CD4-positive, alpha-beta T cell treated with Interleukin-1 beta for 1 hour (primary cell): ENCODE measurements around the gene SPATA21.
"Not testable (repeated sequence)": the region's sequence is repeated elsewhere in the genome, so short reads cannot be mapped to it uniquely, and the experiment has no call there.

Source experiments
- DNase-seq, 2 donors: peaks; one replicate each; pipeline ENCODE4 v3.0.0-alpha.2; 2020 to 2022

SPATA21 gene

GRCh38 chr1:16376971-16377370 is 60.3 kb downstream of the SPATA21 start:
- no peak for DNase-seq

DNA sequence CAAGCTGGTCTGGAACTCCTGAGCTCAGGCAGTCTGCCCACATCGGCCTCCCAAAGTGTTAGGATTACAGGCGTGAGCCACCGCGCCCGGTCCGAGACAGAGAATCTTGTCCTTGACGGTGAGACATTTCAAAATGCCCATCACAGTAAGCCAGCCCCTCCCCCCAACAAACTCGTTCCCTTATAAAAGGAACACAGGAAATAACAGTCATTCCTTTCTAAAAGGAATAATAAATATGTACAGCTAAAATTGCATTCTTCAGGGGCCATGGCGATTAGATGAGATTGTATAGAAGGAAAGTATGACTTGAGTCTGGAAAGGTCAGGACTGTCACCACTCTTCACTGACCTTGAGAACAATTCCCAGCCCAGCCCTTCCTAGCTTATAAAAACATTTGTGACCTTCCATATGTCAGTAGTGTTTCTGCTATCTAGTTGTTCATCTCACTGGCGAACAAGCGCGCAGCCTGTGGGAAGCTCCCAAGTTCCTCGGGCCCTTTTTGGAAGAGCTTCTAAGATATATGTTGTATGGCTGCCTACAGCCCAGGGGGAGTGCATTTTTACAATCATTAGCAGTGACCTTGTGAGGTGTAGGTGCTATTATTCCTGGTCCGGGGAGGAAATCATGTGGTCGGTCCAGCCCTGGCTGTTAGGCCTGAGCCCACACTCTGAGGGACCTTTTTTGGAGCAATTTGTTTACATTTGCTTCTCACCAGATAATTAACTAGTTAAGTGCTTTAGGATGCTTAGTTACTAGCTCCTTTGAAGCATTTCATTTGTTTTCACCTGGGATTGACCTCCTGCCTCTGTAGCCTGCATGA is 61.5 kb downstream of the SPATA21 start:
- DNase-seq = no peak

DNA sequence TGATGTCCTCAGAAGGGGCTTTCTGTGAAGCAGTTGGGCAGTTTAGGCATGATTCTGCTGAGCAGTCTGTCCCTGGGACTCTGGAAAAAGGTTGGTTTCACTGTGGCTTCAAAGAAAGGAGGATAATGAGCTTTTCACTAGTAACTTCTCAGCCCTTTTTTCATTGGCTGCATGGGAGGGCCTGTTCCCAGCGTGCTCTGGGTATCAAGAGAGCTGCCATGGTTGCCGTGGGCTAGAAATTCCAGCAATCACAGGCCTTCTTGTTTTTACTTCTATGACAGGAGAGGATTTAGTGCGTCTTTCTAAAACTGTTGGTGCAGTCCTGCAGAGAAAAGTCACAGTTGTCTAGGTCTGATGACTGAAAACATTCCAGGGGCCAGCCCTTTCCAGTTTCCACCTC is 63.0 kb downstream of the SPATA21 start:
- DNase-seq = no peak

- DNase-seq = no peak
Observed at GRCh38 chr1:16372535-16373285, 64.5 kb downstream of the SPATA21 start.

GRCh38 chr1:16371725-16372124 is 65.5 kb downstream of the SPATA21 start:
- DNase-seq = peak in 1 of 2 donors; percentile 42

DNA sequence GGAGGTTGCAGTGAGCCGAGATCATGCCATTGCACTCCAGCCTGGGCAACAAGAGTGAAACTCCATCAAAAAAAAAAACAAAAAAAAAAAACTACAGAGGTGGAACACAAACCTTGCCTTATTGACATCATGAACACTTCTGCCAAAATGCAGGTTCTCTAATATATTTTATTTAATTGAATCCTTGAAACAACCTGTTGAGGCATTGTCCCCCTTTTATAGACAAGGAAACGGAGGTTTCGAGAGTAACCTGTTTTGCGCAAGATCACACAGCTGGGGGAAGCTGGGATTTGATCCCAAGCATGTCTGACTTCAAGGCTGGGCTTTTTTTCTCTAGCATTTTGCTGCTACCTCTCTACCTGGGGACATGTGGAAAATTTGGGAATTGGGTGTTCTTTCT is 67.4 kb downstream of the SPATA21 start:
- no peak for DNase-seq

GRCh38 chr1:16367968-16368890 is 69.0 kb downstream of the SPATA21 start:
- DNase-seq = peak in 1 of 2 donors; percentile 29

DNA sequence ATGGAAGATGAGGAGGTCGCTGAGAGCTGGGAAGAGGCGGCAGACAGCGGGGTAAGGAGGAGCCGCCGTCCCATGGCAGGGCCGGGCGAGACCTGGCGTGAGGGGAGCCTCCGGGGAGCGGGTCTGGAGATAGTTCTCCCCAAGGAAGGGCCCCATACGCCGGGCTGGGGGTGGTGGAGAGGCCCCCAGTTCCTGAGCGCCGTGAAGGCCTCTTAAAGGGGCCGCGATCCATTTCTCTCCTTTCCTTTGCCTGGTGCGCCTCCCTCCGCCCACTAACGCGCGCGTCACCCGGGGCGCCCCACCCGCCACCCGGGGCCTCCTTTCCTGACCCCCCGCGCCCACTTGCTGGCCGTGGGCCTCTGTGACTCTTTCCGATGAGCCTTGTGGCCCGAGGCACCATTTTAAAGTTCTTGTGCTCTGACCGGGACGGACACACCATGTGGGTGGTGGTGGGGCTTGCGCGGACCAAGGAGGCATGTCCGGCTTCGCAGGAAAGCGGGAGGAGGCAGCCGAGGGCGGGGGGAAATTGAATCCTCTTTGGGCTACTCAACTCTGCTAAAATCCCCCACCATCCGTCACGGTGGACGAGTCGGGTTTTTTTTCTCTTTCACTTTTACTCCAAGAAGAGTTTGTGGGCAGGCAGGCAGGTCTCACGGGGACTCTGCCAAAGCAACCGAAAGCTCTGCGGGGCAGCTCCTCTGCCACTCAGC is 69.8 kb downstream of the SPATA21 start:
- peak; percentile 88 for DNase-seq

DNA sequence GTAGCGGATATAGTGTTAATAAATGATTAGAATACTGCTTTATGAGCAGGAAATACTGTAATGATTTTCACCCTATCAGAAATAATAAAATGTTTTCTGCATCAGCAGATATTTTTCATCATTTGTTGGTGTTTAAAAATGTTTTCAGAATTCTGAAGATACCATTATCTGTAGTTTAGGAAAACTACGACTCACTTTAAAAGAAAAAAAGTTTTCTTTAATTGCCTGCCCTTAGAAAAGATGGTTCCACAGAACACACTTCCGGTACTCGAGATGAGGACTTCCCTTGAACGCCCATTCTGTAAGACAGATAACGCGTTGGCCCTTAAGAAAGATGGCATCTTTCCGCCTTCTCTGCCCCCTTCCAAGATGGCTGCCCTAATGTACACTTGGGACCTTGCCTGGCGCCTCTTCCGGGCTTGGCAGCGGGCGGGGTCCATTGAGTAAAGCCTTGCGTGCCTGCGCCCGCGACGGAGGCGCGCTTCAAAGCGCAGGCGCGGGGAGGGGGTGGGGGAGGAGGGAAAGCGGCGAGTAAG is 70.4 kb downstream of the SPATA21 start, which contains the start of gene SZRD1:
TSS of gene SZRD1 (plus strand) at position 521 of the 536 bp plus-strand sequence. CDS start 16 bp downstream, outside the sequence.
- peak; percentile 99 for DNase-seq

DNA sequence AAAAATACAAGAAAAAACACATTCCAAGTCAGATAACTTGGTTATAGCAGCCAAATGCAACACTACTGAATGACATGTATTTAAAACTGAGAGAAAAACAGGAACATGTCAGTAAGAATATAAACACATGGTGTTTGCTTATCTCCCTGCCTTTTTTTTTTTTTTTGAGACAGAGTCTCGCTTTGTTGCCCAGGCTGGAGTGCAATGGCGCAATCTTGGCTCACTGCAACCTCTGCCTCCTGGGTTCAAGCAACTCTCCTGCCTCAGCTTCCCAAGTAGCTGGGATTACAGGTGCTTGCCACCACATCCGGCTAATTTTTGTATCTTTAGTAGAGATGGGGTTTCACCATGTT is 72.1 kb downstream of the SPATA21 start:
- DNase-seq = not testable (repeated sequence)

DNA sequence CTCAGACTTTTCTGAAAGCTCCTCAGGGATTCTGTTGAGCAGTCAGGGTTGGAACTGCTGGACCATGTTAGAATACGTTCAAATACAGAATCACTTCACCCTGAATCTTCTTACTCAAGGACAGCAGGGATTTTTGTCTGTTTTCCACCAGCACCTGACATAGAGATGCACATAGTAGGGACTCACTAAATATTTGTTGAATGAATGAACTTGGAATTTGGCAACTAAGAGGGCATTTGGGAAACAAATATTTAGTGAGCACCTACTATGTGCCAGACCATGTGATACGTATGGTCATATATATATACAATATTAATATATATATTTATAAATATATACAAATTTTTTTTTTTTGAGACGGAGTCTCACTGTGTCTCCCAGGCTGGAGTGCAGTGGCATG is 80.4 kb downstream of the SPATA21 start:
- DNase-seq = no peak

DNA sequence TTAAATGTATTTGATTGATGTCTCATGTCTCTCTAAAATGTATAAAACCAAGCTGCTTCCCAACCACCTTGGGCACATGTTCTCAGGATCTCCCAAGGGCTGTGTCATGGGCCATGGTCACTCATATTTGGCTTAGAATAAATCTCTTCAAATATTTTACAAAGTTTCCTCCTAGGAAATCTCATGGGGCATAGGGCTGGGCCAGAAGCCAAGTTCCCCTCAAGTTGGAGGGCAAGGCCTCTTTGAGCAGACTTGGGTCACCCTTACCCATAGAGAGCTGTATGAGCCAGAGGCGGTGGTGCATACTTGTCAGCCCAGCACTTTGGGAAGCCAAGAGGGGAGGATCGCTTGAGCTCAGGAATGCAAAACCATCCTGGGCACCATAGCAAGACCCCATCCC is 82.6 kb downstream of the SPATA21 start:
- no peak for DNase-seq

DNA sequence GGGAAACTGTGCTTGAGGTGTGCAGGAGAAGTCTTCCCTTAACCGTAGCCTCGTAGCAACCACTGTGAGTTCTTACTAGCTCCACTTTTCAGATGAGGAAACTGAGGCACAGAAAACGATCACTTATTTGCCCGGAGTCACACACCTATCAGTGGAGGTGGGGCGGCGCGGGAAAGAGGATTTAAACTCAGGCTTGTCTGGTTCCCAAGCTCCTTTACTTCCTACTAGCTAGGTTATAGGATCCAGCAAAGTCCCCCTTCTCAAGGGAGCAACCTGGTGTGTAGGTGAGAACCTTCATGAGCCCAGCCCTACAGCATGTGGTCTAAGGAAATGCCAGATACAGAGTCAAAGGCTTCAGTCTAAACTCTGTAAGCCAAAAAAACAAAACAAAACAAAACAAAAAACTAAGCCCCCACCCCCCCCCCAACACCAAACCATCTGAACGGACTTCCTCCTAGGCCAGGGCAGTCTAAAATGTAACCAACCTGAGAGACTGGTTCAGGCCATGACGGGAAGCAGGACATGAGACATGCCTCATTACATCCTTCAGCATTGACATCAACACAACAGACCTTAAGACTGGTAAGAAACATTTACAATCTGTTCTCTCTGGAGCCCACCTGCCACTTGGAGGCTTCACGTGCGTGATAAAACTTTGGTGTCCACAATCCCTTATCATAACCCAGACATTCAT is 84.2 kb downstream of the SPATA21 start:
- peak; percentile 11 to 28 for DNase-seq

DNA sequence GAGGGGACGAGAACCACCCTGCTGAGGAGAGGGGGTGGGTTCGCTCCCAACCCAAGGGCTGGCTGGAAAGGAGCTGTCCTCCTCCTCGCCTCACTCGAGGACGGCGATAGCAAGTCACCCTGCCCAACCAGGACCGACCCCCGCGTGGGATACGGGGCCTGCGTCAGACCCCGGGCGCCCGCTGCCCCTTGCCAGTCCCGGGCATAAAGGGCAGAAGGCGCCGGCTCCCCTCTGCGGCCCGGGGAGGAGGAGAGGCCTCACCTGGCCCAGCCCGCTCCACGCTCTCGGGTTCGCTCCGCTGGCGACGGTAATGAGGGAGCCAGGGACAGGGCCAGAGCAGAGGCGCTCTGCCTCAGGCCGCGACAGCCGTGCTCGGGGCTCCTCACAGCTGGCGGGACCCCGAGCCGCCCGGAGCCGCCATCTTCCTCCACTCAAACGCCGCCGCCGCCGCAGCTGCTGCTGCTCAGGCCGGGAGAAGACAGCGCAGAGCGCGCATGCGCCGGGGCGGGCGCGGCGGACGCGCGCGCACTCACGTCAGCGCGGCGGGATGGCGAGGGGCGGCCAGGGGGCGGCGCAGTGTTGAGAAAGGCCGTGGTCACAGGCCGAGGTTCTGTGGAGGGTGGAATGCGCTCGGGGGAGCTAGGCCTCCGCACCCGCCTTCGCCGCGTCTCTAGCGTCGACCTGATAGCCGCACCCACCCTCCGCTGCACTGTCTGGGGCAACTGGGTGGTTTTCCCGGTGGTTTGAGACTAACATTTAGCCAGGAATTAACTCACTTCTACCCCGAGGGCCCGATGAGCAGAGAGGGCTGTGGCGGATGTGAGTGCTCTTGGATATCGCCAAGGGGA is 85.0 kb downstream of the SPATA21 start, which contains the start of gene FBXO42:
TSS of gene FBXO42 (minus strand) at position 487 of the 848 bp plus-strand sequence. CDS start 37,062 bp downstream, outside the sequence.
- DNase-seq = peak; percentile 95

- no peak for DNase-seq
Observed at GRCh38 chr1:16351456-16351993, 85.7 kb downstream of the SPATA21 start.

GRCh38 chr1:16349847-16350406 is 87.3 kb downstream of the SPATA21 start:
- DNase-seq = no peak
